Endometrium (tissue), 2 donors: ENCODE results near the gene ZC3H7A.
"Not testable (repeated sequence)": the region's sequence is repeated elsewhere in the genome, so short reads cannot be mapped to it uniquely, and the experiment has no call there.

Source experiments
- FAIRE-seq: peaks from 2 replicates; lab custom pipeline; 2012; peaks lifted over from hg19 to GRCh38; lab: Jason Lieb, UNC
- donor health status: control.
- donor health status: control.

The ZC3H7A gene, protein sequence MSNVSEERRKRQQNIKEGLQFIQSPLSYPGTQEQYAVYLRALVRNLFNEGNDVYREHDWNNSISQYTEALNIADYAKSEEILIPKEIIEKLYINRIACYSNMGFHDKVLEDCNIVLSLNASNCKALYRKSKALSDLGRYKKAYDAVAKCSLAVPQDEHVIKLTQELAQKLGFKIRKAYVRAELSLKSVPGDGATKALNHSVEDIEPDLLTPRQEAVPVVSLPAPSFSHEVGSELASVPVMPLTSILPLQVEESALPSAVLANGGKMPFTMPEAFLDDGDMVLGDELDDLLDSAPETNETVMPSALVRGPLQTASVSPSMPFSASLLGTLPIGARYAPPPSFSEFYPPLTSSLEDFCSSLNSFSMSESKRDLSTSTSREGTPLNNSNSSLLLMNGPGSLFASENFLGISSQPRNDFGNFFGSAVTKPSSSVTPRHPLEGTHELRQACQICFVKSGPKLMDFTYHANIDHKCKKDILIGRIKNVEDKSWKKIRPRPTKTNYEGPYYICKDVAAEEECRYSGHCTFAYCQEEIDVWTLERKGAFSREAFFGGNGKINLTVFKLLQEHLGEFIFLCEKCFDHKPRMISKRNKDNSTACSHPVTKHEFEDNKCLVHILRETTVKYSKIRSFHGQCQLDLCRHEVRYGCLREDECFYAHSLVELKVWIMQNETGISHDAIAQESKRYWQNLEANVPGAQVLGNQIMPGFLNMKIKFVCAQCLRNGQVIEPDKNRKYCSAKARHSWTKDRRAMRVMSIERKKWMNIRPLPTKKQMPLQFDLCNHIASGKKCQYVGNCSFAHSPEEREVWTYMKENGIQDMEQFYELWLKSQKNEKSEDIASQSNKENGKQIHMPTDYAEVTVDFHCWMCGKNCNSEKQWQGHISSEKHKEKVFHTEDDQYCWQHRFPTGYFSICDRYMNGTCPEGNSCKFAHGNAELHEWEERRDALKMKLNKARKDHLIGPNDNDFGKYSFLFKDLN

DNA sequence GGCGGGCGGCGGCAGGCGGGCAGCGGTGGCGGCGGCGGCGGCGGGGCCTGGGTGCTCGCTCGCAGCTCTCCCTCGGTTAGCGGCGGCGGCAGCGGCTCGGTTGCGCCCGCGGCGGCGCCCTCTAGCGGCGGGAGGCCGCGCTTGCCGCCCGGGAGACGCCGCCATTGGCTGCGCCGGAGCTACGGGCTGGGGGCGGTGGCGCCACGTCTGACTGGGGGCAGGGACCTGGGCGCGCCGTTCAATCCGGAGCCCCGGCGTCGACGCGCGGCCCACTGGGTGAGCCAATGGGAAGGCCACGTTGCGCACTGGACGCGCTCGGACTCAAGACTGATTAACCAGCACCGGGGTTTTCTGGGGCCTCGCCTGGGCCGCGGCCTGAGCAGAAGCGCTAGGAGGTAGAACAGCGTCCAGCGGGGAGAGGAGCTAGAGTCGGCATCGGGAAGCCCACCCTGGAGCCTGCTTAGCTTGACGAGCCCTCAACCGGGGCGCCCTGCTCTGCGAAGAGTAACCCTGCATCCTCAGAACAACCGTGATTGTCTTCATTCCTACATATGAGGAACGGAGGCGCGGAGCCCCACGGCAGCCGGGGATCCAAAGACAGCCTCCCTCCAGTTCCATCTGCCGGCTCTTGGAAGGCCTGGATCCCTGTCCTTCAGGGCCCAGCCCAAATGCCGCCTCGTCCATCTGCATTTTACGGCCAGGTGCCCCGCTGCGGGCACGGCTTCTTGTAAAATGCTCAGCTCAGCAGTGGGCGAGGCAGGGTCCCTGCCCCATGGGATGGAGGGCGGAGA is at the start of gene ZC3H7A:
Gene ZC3H7A, minus strand, starts transcription at position 93 of the 791 bp plus-strand sequence. CDS start 14,904 bp downstream, outside the sequence.
- FAIRE-seq, result no peak

DNA sequence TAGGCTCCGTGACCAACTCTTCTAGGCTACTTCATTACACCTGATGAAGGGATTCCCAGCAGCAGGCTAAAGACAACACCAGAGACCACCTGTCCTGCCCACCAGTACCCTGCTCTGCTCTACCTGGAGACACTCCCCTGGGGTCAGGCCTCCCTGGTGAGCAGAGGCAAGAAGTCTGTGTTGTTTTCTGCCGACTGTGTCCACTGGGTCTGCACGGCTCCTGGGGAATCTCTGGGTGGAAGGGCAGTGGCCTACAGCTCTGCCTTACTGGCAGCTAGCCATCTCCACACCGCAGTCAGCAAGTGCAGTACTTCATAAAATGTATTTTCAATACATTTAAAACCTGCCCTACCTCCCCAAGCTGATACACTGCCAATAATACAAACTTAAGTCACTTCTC is 47.4 kb upstream of the ZC3H7A start:
- no peak for FAIRE-seq

DNA sequence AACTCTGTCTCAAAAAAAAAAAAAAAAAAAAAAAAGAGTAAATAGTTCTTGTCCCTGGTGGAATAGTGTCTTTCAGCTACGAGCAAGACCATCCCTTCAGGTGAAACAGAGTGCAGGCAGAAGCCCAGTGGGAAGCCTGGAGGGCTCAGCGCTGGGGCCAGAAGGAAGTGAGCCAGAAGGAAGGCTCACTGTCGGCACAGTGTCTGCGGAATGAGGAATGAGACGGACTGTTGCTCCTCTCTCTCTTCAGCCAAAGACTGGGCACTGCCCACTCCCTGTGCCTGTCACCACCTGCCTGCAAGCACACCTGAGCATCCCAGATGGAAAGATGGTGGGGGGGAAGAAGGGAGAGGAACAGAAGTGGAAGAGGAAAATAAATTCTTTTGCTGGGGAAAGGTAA is 46.8 kb upstream of the ZC3H7A start:
- no peak for FAIRE-seq

DNA sequence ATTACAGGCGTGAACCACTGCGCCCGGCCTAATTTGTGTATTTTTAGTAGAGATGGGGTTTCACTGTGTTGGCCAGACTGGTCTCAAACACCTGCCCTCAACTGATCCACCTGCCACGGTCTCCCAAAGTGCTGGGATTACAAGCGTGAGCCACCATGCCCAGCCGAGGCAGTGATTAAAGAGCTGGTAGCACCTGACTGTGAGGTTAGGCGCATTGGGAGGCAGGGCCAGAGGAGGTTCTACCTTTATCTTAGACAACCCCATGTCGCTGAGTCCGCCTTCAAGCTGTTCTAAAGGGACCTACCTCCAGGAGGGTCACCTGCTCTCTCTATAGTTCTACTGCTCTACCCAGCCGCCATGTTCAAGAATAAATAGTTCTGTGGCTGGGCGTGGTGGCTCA is 46.1 kb upstream of the ZC3H7A start:
- FAIRE-seq, result no peak

DNA sequence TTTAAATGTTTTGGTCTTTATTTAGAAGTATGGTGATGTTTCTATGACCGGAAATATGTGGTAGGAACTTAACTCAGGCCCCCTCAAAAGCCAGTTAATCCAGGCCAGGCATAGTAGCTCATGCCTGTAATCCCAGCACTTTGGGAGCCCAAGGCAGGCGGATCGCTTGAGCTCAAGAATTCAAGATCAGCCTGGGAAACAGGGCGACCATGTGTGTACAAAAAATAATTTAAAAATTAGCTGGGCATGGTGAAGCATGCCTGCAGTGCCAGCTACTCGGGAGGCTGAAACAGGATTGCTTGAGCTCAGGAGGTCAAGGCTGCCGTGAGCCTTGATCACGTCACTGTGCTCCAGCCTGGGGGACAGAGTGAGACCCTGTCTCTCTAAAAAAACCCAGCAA is 44.0 kb upstream of the ZC3H7A start:
- no peak for FAIRE-seq

DNA sequence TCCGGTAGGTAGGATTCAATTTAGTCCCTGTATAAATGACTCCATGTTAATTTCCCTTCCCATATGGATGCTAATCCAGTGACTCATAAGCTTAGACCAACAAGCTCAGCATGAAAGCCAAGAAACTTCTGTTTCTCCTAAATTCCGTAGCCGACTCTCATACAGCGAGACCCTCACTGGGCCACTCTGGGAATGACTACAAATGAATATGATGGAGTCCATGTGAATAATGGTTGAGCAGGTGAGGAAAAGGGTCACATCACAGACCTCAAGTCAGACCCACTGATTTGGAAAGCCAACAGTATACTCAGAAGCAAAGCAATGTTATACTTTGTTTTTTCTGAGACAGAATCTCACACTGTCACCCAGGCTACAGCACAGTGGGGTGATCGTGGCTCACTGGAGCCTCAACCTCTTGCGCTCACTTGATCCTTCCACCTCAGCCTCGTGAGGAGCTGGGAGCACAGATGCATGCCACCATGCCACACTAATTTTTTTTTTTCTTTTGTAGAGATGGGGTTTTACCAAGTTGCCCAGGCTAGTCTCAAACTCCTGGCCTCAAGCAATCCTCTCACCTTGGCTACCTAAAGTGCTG is 39.7 kb upstream of the ZC3H7A start:
- no peak for FAIRE-seq

DNA sequence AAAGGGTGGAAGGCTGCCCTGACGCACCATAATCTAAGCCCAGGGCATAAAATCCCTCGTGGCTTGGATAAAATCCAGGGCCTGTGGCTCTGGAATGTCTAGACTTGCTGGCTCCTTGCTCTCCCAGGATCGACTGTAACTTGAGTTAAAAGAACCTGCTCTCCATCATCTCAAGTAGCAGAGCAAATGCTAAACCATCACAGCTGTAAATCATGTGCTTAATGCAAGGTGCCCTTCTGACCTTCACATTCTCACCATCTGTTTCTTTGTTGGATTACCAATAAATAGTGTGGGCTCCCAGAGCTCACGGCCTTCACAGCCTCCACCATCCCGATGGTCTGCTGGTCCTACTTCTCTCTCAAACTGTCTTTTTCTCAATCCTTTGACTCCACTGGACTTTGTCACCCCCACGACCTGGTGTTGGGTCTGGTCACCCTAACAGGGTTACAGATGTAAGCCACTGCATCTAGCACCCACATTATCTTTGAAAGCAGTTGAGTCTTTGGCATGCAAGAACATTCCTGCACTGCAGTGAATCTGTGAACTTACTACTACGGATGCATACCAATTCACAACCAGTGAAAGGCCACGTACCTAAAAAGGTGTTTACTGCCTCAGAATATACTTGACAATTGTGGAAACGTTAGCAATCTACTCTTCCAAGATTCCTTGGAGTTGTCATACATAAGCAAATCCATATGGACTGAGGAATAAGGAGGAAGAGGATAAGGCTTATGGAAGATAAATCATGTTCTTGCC is 39.0 kb upstream of the ZC3H7A start:
- no peak for FAIRE-seq

DNA sequence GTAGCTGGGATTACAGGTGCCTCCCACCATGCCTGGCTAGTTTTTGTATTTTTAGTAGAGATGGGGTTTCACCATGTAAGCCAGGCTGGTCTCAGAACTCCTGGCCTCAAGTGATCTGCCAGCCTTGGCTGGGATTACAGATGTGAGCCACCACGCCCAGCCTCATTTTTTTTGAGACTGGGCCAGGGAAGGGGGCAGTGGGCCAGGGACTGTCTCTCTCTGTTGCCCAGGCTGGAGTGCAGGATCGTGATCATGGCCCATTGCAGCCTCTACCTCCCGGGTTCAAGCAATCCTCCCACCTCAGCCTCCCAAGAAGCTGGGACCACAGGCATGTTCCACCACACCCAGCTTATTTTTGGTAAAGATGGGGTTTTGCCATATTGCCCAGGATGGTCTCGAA is 38.3 kb upstream of the ZC3H7A start:
- FAIRE-seq, result no peak

DNA sequence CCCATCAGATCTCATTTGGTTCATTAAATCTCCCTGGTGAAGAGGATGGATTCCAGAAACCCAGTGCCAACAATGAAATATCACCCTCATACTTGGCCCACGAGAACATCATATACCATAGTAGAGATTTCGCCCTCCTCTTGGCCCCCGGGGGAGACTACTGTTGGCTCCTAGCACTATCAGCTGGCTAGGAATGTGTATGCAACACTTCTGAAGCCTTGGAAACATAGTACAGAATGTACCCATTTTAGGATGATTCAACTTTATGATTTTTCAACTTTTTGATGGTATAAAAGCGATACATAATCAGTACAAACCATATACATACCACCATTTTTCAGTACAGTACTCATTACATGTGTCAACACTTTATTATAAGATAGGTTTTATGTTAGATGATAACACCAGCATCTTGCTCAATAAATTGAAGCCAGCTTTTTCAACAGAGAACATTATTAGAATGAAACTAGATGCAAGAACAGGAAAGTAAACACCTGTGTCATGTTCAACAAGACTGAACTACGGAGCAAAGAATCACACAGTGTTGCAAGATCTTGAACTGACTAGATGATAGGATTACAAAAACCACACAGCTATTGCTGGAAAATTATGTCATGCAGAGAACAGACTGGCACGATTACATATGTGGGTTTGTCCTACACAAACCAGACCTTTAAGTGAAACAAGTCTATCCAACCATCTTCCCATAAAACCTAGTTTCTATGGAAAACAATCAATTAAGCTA is 37.1 kb upstream of the ZC3H7A start:
- FAIRE-seq, result no peak

DNA sequence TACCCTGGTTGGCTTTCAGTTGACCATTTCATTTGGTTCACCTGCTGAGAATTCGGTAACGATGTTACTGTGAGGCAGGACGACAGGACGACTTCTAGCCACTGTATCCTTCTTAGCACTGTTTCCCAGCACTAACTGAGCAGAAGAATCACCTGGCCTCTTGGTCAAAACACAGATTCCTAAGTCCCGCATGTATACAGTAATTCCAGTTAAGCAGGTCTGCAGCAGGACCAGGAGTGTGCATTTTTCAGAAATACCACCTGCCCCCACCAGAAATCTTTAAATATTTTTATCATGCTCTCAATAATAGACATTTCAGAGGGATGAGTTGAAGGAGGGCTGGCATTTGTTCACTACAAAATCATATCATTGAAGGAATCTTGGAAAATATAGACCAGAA is 31.6 kb upstream of the ZC3H7A start:
- FAIRE-seq, result no peak

DNA sequence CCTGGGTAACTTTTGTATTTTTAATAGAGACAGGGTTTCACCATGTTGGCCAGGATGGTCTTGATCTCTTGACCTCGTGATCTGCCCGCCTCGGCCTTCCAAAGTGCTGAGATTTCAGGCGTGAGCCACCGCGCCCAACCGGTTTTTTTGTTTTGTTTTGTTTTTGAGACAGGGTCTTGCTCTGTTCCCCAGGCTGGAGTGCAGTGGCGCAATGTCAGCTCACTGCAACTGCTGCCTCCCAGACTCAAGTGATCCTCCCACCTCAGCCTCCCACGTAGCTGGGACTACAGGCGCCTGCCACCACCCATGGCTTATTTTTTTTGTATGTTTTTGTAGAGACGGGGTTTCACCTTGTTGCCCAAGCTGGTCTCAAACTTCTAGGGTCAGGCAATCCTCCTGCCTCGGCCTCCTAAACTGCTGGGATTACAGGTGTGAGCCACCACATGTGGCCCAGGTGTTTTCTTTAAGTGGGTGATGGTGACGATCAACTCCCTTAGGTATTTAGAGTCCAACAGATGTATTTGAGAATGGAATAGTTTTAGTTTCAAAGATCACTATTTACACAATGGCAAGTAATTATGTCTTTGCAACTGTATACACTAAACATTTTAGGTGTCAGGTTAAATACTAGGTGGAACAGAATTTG is 28.6 kb upstream of the ZC3H7A start:
- not testable (repeated sequence) for FAIRE-seq

DNA sequence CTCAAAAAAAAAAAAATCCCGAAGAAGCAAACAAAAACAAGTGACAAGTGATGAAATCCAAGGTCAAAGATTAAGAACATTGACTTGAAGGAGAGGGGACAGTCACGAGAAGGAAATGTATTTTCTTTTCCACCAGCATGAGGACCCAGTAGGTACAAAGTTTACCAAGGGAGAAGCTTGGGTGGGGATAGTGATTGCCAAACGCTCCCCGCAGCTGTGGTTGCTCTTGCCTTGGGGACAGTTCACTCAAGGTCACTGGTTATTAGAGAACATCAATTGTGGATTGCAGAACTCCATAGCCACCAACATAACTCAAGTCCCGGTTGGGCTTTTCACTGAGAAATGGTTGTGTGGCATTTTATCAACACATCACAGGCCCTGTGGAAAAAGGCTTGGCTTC is 27.3 kb upstream of the ZC3H7A start:
- FAIRE-seq, result no peak

DNA sequence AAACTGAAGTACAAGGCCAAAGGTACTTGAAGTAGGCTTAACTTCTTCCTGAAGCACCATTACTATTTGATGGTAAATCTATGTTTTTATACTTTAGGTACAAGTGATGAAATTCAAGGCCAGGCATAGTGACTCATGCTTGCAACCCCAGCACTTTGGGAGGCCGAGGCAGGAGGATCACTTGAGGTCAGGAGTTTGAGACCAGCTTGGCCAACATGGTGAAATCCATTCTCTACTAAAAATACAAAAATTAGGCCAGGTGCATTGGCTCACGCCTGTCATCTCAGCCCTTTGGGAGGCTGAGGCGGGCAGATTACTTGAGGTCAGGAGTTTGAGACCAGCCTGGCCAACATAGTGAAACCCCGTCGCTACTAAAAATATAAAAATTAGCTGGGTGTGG is 26.6 kb upstream of the ZC3H7A start:
- FAIRE-seq, result not testable (repeated sequence)

DNA sequence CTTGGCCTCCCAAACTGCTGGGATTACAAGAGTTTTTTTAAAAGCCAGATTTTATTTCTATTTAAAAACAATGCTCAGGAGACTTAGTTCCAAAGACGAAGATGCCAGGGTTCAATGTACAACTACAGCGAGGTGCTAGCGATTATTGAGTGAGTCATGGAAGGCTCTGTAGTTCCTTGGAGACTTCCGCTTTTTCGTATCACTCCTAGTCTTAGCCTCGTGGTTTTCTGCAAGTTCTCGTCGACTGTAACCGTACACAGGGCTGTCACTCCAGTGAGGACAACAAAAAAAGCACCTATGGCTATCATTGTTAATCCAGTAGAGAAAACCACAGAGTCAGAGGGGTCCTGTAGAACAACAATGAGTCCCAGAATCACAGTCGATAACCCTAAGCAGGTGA is 22.7 kb upstream of the ZC3H7A start:
- FAIRE-seq, result no peak

DNA sequence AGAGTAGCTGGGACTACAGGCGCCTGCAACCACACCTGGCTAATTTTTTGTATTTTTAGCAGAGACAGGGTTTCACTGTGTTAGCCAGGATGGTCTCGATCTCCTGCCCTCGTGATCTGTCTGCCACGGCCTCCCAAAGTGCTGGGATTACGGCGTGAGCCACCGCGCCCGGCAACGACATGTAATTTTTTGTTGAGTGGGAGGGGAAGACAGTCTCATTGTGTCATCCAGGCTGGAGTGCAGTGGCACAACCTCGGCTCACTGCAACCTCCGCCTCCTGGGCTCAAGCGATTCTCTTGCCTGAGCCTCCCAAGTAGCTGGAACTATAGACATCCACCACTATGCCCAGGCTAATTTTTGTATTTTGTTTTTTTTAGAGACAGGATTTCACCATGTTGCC is 21.9 kb upstream of the ZC3H7A start:
- FAIRE-seq, result not testable (repeated sequence)

DNA sequence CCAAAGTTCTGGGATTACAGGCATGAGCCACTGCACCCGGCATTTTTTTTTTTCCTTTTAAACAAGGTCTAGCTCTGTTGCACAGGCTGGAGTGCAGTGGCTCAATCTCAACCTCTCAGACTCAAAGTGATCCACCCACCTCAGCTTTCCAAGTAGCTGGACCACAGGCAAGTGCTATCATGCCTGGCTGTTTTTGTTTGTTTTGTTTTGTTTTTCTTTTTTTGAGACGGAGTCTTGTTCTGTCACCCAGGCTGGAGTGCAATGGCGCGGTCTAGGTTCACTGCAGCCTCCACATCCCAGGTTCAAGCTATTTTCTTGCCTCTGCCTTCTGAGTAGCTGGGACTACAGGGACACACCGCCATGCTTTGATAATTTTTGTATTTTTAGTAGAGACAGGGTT is 19.1 kb upstream of the ZC3H7A start:
- no peak for FAIRE-seq

DNA sequence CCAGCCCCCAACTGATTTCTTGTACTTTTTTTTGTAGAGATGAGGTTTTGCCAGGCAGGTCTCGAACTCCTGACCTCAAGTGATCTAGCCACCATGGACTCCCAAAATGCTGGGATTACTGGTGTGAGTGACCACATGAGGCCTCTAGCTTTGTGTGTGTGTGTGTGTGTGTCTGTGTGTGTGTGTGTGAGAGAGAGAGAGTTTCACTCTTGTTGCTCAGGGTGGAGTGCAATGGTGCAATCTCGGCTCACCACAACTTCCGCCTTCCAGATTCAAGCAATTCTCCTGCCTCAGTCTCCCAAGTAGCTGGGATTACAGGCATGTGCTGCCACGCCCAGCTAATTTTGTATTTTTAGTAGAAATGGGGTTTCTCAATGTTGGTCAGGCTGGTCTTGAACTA is 17.7 kb upstream of the ZC3H7A start:
- not testable (repeated sequence) for FAIRE-seq

DNA sequence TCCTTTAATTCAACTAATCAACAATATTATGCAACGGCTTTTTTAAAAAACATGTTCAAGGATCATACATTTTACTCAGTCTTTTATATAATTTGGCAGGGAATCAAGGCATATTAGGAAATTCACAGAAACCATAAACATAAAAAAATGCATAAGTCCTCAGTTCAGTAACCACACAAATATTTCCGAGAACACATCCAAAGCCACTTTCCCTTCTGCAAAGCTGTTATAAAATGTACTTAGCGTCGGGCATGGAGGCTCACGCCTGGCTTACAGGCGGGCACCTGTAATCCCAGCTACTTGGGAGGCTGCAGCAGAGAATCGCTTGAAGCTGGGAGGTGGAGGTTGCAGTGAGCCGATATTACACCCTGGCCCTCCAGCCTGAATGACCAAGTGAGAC is 9.7 kb upstream of the ZC3H7A start:
- FAIRE-seq, result no peak

DNA sequence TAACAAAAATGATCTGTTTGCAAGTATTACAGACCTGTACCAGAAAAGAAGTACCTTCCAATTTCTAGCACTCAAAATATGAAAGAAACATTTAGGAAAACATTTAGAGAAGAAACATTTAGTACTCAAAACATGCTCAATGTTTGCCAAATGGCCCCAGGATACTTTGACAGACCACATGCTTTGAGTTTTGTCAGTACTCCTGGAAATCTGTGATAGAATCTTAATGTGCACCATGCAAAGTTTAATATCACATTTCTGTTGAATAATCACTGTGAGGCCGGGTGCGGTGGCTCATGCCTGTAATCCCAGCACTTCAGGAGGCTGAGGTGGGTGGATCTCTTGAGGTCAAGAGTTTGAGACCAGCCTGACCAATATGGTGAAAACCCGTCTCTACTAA is 8.5 kb upstream of the ZC3H7A start:
- no peak for FAIRE-seq

DNA sequence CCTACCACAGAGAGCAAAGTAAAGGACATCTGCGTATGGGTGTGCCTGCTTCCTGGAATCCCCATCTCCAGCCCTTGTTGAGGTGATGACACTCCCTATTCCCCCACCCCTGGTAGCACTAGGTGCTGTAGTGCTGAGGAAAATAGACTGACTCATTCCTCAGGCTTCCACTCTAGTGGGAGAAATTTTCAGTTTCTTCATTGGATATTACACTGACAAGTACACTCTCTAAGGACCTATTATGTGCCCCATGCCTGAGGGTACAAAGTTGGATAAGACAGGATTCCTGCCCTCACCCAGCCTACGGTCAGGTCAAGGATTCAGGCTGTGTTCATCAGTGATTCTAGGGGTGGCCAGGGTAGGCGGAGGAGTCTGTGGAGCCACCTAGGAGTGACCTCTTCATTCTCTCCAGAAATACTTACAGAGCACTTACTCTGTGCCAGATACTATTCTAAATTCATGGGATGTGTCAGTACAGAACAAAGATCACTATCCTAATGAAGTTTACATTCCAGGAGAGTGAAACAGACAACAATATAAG is 4.5 kb upstream of the ZC3H7A start:
- peak; percentile 55 for FAIRE-seq
